ENCODE measurements around the gene MEOX2. TPM values are rescaled to one million over a fixed set of nuclear protein-coding genes. Genes with fewer than 3 reads are reported as not detected.

MEOX2 gene
- total RNA-seq, 1 experiment from 2014 or later = not detected

GRCh38 chr7:15709978-15710377 is 23.5 kb upstream of the MEOX2 start:
- ChIA-PET POLR2A (no interaction called here), RAD21 (ENCODE audit: low non-redundant PET in 1 of 2, low total read pairs in 2 of 2, uncharacterized antibody in 2 of 2, unreplicated experiment in 2 of 2) (no interaction called here), CTCF (interaction anchor here (1.3 kb wide), 1 partner anchor 11 kb away, joined by 6 read pairs; no protein-coding TSS in a partner anchor)
- Histone ChIP-seq H3K79me2 (ENCODE audit: insufficient read depth, low read length) (no peaks in the 10 kb centered on the region), H3K4me2 (ENCODE audit: low read length) (no peak overlapping the region), H3K9ac (ENCODE audit: low read length) (no peak overlapping the region), H3K4me3 (replicated peaks in 1 of 2; ENCODE audit: low read depth in 1 of 2, low read length in 2 of 2) (no peak overlapping the region), H2AFZ (ENCODE audit: low read depth, low read length, poor library complexity, severe bottlenecking) (no peak overlapping the region), H3K27me3 (ENCODE audit: insufficient read depth, low read length) (no peaks in the 10 kb centered on the region), H3K9me3 (ENCODE audit: control insufficient read depth in 1 of 2, insufficient read depth in 1 of 2, low read depth in 1 of 2, low read length in 2 of 2) (no peaks in the 10 kb centered on the region), H3K4me1 (ENCODE audit: control insufficient read depth in 1 of 2, insufficient read depth in 2 of 2, low read length in 2 of 2) (no peaks in the 10 kb centered on the region), H3K9me2 (ENCODE audit: insufficient read depth) (no peaks in the 10 kb centered on the region), H3K27ac (ENCODE audit: low read depth, low read length) (no peak overlapping the region), H3K36me3 (ENCODE audit: control insufficient read depth in 1 of 2, insufficient read depth in 2 of 2, low read length in 2 of 2) (no peaks in the 10 kb centered on the region), H4K20me1 (ENCODE audit: insufficient read depth) (no peaks in the 10 kb centered on the region)
- DNase-seq (ENCODE audit: low read depth, low spot score) (no peak), ATAC-seq (no peak)
- intact Hi-C loops (cut with micrococcal nuclease) = no loop called here
- TF ChIP-seq ZFX (IDR thresholded peaks at IDR 0.05) (no peak), POLR2AphosphoS5 (IDR thresholded peaks at IDR 0.05; ENCODE audit: low read depth, low read length) (no peak), TCF7L2 (IDR thresholded peaks at IDR 0.05; ENCODE audit: borderline replicate concordance, extremely low read depth, insufficient read depth, insufficient read length) (no peak), ATF3 (IDR thresholded peaks at IDR 0.05) (no peak), ZBTB33 (IDR thresholded peaks at IDR 0.05; ENCODE audit: extremely low read depth, insufficient replicate concordance, low read length) (no peak), SIN3A (IDR thresholded peaks at IDR 0.05; ENCODE audit: low read depth) (no peak), JUND (IDR thresholded peaks at IDR 0.05) (no peak), ELF1 (IDR thresholded peaks at IDR 0.05; ENCODE audit: borderline replicate concordance, low read depth) (no peak), EZH2 (IDR thresholded peaks at IDR 0.05) (no peak), RAD21 (IDR thresholded peaks at IDR 0.05; ENCODE audit: low read depth) (no peak), POLR2A (IDR thresholded peaks at IDR 0.05; ENCODE audit: borderline replicate concordance, extremely low read depth, insufficient read depth, insufficient read length) (no peak), YY1 (IDR thresholded peaks at IDR 0.05; ENCODE audit: extremely low read depth, insufficient replicate concordance, low read depth, low read length) (no peak), EGR1 (IDR thresholded peaks at IDR 0.05; ENCODE audit: low read depth) (no peak), CEBPB (IDR thresholded peaks at IDR 0.05; ENCODE audit: low read depth) (no peak), SRF (IDR thresholded peaks at IDR 0.05; ENCODE audit: low read depth) (no peak), REST (IDR thresholded peaks at IDR 0.05; ENCODE audit: low read depth) (no peak), CBX3 (IDR thresholded peaks at IDR 0.05; ENCODE audit: low read depth) (no peak), SP1 (IDR thresholded peaks at IDR 0.05; ENCODE audit: low read depth) (no peak), CTCF (IDR thresholded peaks at IDR 0.05 in 2 of 3, conservative IDR thresholded peaks at IDR 0.05 in 1 of 3; ENCODE audit: borderline replicate concordance in 1 of 3, insufficient read depth in 1 of 3, low read depth in 2 of 3, low read length in 2 of 3) (no peak)
- TF ChIP-seq, protein P1, sequence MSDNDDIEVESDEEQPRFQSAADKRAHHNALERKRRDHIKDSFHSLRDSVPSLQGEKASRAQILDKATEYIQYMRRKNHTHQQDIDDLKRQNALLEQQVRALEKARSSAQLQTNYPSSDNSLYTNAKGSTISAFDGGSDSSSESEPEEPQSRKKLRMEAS (IDR thresholded peaks at IDR 0.05) = no peak
- BruUV-seq (replicated peaks) = no TSS peak
